Measurements from ENCODE around the gene PSMD5.

GRCh38 chr9:120891884-120892747 is 49.4 kb upstream of the PSMD5 start:
- TF ChIP-seq POLR2A (IDR thresholded peaks at IDR 0.05; ENCODE audit: low read depth, low read length): no peak
- no peak for TF ChIP-seq BHLHE40 (IDR thresholded peaks at IDR 0.05; ENCODE audit: low read depth, low read length)
- no peak for TF ChIP-seq CTCF (conservative IDR thresholded peaks at IDR 0.05; ENCODE audit: low read depth, low read length)
- no peak for TF ChIP-seq RFX5 (IDR thresholded peaks at IDR 0.05; ENCODE audit: low read depth, low read length)
- no peak for TF ChIP-seq USF2 (IDR thresholded peaks at IDR 0.05; ENCODE audit: low read depth, low read length)
- no peak for TF ChIP-seq RCOR1 (IDR thresholded peaks at IDR 0.05; ENCODE audit: insufficient replicate concordance, low read length)
- no peak for TF ChIP-seq CHD1 (IDR thresholded peaks at IDR 0.05; ENCODE audit: low read depth, low read length)
- TF ChIP-seq CEBPB (IDR thresholded peaks at IDR 0.05; ENCODE audit: low read depth, low read length): no peak

All from IMR-90 (cell line).